Gastrocnemius medialis (tissue), 4 donors: Measurements from ENCODE around the gene EPB41L5.

Experiments used
- POLR2A ChIP-seq, 2 donors: fragments of 450-650 bp; IDR thresholded peaks; one replicate each; pipeline ENCODE4 v1.6.1; 2017; ENCODE audit warnings: antibody characterized with exemption in 2 of 2, mild to moderate bottlenecking in 2 of 2, moderate library complexity in 2 of 2
- TF ChIP-seq, protein P1 (sequence below), 5 experiments: fragments of 450-650 bp in 3 of 5; fragments of 200-600 bp in 2 of 5; sonication (generic) in 2 of 5; IDR thresholded peaks in 4 of 5; conservative IDR thresholded peaks in 1 of 5; 1 replicate in 4 of 5; 2 replicates in 1 of 5; pipeline ENCODE4 v1.5.1; 2016 to 2019; ENCODE audit warnings: antibody characterized with exemption in 5 of 5, mild to moderate bottlenecking in 3 of 5, moderate library complexity in 3 of 5

DNA sequence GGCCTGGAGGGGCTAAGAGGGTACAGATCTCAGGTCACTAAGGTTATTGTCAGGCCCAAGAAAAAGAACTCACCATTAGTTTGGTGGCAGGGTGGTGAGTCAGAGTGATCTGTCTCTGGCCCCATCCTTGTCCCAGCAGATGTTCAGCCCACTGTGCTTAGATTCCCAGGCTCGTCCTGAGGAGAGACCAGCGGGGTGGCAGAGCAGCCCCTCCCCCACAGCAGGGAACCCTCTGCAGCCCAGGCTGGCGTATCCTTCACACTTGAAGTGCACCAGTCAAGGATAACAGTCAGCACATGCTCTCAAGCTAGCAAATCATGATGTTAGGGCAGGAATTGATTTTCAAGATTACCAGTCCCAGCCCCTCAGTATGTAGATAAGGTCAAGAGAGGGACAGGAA is 167.2 kb downstream of the EPB41L5 start:
- TF ChIP-seq POLR2A (IDR thresholded peaks at IDR 0.05), result no peak
- TF ChIP-seq, protein P1, sequence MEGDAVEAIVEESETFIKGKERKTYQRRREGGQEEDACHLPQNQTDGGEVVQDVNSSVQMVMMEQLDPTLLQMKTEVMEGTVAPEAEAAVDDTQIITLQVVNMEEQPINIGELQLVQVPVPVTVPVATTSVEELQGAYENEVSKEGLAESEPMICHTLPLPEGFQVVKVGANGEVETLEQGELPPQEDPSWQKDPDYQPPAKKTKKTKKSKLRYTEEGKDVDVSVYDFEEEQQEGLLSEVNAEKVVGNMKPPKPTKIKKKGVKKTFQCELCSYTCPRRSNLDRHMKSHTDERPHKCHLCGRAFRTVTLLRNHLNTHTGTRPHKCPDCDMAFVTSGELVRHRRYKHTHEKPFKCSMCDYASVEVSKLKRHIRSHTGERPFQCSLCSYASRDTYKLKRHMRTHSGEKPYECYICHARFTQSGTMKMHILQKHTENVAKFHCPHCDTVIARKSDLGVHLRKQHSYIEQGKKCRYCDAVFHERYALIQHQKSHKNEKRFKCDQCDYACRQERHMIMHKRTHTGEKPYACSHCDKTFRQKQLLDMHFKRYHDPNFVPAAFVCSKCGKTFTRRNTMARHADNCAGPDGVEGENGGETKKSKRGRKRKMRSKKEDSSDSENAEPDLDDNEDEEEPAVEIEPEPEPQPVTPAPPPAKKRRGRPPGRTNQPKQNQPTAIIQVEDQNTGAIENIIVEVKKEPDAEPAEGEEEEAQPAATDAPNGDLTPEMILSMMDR (IDR thresholded peaks at IDR 0.05 in 4 of 5, conservative IDR thresholded peaks at IDR 0.05 in 1 of 5), result no peak
